GOT3 (cell line): ENCODE data around the gene ATRN.

Experiments used
- DNase-seq: peaks from one replicate; lab custom pipeline; 2025; ENCODE audit warnings: mixed read lengths; lab: John Stamatoyannopoulos, UW

The ATRN gene

DNA sequence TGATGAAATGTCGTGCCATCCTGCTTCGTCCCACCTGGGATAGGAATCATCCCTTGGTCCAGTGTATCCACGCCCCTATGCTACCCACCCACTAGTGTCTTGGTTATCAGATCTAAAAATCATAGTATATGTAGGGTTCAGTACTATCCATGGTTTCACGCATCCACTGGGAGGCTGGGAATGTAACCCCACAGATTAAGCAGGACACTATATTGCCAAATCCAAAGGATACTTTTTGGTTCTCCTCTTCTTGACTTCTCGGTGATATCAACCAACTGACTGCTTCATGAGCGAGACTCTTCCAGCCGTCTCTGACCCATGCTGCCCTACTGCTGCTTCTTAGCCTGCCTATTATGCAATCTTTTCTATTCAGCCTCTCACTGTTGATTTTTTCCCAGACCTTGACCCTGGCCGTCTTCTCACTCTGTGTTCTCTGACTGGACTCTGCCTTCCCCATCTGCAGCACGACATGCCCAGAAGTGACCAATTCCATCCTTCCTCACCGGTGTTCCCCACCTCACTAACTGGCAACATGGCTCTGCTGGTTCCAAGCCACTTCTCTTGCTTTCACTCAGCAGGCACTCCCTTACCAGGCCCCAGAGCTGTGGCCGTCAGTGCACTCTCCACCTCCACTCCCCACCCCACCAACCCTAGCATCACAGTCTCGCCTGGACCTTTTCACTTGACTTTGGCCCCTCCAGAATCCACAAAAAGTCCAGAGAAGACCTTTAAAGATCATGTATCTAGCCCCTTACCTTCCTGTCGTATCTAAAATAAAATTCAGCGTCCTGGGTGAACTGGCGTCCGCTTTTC is 157.9 kb downstream of the ATRN start:
- DNase-seq = no peak

DNA sequence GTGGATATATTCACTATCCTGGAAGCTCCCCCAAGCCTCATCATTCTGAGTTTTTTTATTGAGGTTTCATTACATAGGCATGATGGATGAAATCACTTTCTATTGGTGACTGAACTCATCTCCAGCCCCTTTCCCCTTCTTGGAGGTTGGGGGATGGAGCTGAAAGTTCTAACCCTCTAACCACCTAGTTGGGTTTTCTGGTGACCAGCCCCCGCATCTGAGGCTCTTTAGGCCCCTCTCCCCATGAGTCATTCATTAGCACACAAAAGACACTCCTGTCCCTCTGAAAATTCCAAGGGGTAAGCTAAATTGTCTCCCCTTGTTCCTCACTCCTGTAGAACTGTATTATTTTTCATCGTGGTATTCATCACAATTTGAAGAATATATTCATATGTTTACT is 159.1 kb downstream of the ATRN start:
- DNase-seq = no peak

DNA sequence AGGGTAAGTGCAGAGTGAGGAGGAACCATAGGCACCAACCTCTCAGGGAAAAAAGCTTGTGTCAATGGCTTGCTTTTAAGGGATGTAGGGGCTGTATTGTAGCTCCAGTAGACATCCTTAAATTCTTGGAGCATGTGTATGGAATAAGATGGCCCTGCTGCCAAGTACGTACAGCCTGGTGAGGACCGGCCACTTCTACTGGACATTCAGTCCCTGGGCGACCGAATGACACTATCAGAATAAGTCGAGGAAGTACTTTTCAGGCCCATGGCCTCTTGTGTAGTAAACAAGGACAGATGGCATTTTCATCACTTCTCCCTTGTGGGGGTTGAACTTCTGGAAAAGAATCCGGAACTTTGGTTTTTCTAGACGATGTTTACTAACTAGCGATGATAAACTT is 159.6 kb downstream of the ATRN start:
- DNase-seq = no peak

DNA sequence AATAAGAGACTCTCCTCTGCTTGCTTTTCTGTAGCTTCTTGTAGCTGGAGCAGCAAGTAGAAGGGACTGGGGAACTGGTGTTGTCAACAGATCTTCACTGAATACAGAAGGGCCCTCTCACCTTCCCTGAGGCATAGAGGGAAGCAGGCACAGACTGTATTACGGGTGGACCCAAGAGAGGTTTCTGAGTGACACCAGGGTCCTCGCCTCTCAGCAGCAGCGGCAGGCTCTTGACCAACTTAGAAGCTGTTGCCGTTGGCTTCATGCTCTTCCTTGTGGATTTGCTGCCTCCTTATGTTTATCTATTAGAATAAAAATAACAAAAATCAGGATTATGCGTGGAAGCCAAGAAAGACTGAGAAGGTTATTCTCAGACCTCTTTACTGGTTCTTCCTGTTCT is 160.7 kb downstream of the ATRN start:
- DNase-seq = no peak

DNA sequence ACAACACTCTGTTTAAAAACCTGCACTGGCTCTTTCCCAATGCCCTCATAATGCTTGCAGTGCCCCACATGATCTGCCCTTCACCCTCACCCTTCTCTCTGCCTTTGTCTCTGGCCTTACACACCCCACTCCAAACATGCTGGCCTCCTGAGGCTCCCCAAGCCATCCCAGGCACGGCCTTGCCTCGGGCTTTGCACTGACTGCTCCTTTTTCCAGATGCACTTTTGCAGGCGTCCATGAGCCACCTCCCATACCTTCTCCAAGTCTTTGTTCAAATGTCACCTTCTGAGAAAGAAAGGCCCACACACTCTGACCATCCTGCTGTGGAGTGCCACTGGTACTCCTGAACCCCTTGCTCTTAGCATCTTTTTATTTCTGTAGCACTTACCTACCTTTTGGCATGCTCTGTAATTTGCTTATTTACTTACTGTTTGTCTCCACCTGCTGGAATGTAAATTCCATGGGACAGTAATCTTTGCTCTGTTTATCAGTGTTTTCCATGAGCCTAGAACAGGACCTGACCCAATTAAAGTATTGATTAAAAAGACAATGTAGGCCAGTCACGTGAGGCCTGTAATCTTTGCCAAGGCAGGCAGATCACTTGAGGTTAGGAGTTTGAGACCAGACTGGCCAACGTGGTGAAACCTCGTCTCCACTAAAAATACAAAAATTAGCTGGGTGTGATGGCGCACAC is 161.6 kb downstream of the ATRN start:
- no peak for DNase-seq

DNA sequence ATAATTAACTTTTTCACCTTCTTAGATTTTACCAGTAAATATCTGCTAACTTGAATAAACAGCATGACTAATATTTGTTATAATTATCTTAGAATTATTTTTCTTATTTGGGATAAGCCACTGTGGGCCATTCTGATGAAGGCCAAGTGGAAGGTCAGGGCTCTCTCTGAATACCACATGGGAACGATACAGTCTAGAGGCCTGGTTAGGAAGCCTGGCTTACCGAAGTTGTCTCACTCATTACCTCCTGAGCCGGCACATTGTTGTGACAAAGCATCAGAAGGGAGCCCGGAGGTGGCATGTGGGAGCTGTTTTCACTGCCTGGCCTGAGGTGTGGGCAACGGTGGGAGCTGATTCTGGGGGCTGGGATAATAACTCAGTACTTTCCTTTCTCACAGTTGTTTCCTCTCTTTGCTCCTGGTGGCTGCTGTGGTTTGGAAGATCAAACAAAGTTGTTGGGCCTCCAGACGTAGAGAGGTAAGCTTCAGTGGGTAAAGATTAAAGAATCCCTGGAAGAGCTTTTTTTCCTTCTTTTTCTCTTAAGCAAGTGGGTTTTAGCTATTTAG is 163.2 kb downstream of the ATRN start:
- no peak for DNase-seq

DNA sequence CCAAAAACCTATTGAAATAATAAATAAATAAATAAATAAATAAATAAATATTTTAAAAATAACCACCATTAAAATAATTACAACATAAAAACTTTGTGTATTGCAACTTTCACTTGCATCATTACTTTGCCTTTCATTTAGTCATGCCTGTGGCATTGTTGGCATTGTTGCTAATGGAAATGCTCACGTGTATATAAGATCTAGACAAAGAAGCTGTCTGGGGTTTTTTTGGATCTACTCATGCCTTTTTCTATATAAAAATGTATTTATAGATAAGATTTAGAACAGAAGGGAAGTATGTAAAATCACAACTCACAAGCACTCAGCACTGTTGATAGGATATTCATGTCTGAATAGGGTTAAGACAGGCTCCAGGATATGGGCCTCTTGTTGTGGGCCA is 164.5 kb downstream of the ATRN start:
- DNase-seq = no peak

DNA sequence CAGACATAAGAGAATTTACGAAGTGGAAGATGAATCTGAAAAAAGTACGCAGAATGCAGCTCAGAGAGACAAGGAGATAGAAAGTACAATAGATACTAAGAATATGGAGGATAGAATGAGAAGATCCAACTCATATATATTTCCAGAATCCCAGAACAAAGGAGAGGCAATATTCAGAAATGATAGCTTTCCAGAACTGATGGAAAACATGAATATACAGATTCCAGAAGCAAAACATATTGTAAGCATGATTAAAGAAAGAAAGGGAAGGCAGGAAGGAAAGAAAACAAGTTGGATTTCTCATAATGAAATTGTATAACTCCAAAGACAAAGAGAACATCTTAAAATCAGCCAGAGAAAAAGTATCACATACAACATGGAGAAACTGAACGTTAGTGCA is 169.4 kb downstream of the ATRN start:
- no peak for DNase-seq

DNA sequence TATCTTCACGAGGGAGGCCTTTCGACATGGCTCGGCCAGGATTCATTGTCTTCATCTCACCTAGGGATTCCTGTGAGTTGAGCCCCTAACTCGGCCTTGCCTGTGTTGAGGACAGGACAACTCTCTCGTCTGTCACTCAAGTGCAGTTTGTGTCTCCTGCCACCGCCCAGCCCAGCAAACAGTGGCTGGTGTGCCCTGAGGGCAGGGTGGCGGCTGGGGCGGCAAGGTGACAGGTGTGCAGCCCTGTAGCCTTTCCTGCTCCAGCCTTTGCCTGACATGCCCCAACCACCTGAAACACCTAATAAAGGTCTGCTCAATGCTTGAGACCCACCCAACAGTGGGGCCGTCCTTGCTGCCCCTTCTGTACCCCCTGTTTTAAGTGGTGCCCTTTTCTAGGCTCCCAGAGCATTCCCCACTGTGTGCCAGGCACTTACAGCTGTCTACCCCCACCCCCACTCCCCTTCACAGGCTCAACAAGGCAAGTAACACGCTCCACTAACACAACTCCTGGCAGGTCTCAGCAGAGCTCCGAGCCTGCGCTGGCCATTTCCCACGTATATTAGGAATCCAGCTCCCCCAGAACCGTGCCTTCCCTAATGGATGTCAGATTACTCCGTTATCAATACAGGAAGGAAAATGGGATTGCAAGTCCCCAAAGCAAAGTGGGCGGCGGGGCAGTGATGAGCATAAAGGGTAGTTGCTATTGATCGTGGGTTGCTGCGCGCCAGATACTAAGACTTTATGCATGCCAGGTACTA is 174.7 kb downstream of the ATRN start:
- DNase-seq = no peak

DNA sequence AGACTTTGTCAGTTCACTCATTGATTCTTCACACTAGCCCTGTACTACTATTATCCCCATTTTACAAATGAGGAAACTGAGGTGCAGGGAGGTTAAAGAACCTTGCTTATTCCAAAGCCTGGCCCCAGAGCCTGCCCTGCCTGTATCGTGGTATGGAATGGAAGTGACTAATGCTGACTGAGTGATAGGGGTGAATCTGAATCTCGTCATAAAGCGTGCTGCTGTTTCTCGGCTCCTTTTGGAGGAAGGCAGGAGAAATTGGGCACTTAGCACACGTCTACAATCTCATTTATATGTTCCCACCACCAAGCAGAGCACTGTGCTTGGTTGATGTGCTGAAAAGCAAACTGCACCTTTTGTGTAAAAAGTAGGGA is 175.2 kb downstream of the ATRN start:
- no peak for DNase-seq

DNA sequence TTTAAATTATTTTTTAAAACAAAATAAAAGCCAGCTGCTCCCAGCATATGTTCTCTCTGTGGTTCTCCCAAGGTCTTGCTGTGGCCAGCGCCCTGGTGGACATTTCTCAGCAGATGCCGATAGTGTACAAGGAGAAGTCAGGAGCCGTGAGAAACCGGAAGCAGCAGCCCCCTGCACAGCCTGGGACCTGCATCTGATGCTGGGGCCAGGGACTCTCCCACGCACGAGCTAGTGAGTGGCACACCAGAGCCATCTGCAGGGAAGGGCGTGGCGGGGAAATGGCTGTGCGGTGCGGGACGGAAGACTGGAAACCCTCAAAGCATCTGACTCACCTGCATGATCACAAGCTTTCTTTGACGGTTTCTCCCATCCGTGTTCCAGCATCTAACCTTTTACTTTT is 175.8 kb downstream of the ATRN start:
- no peak for DNase-seq

DNA sequence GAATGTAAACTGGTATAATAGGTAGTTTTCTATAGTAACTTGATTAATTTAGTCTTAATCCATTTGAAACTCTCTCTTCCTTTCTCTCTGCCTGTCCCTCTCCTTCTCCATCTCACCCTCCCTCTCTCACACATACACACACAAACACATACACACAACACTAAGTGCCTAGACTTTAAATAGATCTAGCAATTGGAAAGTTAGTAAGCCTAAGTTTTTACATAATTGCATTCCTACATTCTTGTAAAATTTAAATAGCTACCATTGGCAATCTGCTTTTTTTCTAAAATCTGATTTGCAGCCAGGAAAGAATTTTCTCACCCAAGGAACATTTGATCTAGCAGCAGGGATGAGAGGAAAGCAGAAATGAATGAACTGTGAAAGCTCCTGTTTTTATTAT is 176.7 kb downstream of the ATRN start:
- DNase-seq = no peak

DNA sequence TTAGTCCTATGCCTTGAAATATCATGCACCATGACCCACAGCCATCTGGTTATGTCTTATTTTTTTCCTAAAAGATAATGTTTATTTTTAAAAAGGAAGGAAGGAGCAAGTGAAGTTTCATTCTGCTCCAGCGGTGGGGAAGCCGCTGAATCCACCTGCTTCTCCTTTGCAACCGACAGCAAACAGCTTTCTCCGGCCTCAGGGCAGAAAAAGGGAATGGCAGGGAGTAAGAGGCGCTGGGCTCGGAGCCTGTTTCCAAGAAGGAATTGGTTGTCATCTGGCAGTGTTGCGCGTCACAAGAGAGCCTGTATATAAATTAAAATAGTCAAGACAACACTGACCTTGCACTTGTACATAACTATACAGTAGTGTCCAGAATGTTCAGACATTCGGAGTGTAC is 178.1 kb downstream of the ATRN start:
- DNase-seq = no peak

DNA sequence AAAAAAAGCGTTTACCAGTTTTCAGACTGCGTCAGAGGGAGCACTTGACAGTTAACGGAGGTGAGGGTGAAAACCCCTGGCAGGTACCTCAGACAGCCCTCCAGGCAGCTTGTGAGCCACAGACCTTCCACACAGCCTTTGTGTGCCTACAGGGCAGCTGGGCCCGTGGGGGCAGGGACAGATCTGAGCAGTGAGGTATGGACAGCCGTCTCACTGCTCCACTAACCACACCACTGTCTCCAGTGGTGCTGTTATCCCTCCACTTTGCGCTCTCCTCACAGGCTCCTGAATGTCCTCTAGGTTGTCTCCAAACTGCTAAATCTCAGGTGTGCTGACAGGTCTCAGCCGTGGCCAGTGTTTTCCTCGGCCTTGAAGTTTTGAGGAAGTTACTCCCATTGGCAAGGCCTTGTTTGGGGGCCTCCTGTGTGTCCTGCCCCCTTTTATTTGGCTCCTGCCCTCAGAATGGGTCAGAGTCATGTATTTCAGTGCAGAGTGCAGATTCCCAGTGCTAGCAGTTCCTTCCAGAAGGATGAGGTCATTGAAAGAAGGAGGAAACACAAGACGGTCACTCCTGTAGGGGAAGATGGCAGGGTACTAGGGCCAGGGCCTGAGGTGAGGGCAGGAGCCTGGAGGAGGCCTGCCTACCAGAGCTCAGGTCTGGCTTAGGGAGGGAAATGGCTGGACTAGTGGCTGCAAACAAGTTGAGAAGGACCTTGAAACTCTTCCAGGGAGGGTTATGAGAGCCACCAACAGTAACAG is 180.6 kb downstream of the ATRN start:
- DNase-seq = no peak

DNA sequence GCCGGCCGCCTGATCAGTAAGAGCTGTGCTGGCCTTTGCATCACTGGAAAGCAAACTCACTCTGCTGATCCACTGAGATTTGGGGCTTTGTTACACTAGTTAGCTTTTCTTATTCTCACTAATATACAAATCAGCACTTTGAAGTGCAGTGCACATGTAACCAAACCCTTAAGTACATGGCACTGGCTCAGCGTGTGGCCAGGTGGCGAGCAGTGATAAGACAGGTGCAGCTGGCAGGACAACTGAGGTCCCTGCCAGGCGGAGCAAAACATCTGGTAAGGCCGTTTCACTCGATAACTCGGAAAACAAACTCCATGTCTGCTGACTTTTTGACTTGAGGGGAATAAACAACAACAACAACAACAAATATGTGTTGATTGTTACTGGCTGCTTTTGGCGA is 181.4 kb downstream of the ATRN start:
- no peak for DNase-seq

DNA sequence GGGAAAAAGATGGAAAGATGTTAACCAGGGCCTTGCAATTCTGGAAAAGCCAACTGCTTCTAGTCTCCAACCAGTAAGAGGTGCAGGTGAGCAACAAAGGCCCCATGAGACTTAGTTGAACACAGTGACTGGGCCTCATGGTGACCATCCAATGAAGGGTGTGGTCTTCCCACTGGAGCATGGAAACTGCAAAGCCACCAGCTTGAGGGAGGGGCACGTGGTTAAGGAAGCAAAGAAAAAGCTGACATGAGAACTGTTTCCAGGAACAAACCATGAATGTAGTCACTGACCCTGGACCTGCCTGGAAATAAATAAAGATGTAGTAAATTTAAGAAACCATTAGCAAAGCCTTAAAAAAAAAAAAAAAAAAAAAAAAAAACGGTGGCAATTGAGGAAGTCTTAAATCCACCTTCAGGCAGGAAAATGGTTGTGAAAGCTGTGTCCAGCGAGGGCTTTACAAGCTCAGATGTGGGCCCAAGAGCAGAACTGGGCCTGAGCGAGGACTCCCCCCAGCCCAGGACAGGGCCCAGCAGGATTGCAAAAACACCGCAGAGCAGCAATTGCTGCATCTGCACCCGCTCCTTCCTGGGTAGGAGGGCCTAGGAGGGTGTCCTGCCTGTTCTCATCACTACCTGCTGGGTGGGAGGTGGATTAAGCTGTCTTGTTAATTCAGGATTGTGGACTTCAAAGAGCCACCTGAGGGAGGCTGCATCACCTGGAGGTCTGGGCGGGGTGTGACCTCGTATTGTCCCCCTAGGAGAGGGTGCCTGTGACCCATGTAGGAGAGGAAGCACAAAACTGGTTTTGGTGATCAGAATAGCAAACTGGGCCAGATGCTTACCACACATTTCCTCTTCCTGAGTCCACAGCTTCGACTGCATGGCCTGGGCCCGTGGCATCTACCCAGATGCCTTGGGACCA is 182.1 kb downstream of the ATRN start:
- DNase-seq = no peak

DNA sequence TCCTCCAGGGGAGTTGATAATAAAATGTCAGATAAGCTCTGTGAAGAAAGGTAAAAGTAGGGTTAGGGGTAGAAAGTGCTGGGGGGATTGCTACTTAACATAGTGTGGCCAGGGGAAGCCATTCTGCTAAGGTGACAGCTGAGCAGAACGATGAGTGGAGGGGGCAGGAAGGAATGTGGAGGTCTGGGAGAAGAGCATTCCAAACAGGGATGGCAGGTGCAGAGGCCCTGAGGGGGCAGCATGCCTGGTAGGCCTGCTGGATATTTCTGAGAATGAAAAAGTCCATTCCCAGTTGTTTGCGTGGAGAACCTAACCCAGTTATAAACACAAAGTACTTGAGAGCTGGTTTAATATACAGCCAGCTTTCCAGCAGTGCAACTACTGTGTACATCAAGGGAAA is 183.1 kb downstream of the ATRN start:
- DNase-seq = no peak

DNA sequence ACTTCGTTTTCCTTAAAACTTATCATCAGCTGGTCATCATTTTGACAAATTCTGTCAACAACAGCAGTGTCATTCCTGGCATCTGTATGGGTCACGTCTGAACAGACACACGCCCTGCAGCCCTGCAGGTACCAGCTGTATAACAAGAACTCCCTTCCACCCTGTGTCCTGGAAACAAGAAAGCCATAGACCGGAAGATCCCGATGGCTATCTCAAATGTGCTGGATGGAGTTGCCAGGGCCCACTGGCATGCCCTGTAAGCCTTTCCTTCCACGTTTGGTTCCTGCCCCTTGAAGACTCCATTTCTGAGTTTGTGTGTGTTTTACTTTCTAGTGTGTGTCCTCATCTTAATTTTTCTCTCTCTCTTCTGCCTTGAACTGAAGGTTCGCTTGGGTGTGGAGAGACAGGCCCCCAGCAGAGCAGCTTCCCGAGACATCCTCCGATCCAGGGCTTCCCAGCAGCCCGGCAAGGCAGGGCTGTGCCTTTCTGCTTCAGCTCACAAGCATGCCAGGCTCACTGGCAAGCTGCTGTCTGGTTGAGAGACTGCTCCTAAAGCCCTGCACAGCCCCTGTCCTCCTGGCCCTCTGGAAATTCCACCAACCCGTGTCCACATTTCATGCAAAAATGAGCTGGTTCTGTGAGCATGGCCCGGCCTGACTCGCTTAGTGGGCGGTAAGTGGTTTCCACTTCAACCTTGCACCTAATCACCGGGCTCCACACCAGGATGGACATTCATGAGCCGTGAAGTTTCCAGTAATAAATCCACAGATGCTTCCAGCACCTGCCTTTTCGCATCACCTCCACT is 183.7 kb downstream of the ATRN start:
- no peak for DNase-seq

DNA sequence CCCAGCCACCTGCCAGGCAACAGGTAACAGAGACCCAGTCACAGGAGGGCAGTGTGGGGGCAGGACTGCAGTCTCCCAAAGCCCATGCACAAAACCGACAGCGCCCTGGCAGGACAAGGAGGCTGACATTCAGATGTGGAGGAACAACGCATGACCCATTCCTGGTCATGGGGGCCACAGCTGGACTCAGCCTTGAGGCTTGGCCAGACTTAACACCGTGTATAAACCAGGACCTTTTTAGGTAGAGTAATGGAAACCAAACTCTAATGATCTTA is 184.2 kb downstream of the ATRN start:
- DNase-seq = no peak

DNA sequence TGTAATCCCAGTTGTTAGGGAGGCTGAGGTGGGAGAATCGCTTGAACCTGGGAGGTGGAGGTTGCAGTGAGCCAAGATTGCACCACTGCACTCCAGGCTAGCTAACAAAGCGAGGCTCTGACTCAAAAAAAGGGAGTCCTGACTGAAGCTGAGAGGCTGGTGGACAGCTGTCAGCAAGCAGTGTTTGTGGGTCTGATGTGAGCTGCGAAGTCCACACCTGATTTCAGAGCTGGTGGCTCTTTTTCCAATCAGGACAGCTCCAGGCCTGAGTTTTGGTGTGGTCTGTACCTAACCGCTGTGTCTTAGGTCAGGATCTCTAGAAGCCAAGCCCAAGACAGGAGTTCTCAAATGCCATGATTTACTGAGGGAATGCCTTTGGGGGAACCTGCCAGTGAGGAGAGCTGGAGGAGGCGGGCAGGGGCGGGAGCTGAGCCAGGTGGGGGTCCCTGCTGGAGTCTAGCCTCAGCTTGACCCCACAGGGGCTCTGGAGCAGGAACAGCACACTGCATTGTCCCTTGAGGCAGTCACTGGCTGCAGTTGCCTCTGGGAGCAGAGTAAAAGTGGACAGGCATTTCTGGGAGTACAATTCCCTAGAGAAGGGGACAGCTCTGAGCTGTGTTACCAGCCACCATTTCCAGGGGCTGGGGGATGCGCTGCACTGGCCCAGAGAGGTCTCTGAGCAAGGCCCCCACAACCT is 187.3 kb downstream of the ATRN start:
- DNase-seq = no peak
